GM12891 (cell line): Measurements from ENCODE around the gene RILPL2.

Source experiments
- DNase-seq: peaks from one replicate; pipeline ENCODE4 v3.0.0; 2011; ENCODE audit warnings: low spot score; ENCODE audit not compliant: insufficient read length
- FAIRE-seq: peaks from 2 replicates; lab custom pipeline; 2011; peaks lifted over from hg19 to GRCh38; lab: Jason Lieb, UNC
- PAX5 ChIP-seq: IDR thresholded peaks from 2 replicates; pipeline ENCODE4 v1.6.1; 2011; ENCODE audit warnings: low read length, moderate library complexity, mild to moderate bottlenecking; ENCODE audit not compliant: insufficient read depth, severe bottlenecking
- POLR2A ChIP-seq: IDR thresholded peaks from 2 replicates; pipeline ENCODE4 v1.6.1; 2011; ENCODE audit warnings: low read depth, low read length, control low read depth
- POLR2AphosphoS5 ChIP-seq: IDR thresholded peaks from 2 replicates; pipeline ENCODE4 v1.6.1; 2011; ENCODE audit warnings: low read depth, low read length, control low read depth
- POU2F2 ChIP-seq: IDR thresholded peaks from 2 replicates; pipeline ENCODE4 v1.6.1; 2011; ENCODE audit warnings: low read depth, mild to moderate bottlenecking, control low read depth, low read length, moderate library complexity
- SPI1 ChIP-seq: IDR thresholded peaks from 2 replicates; pipeline ENCODE4 v1.6.1; 2011; ENCODE audit warnings: low read depth, low read length, control low read depth
- TAF1 ChIP-seq: IDR thresholded peaks from 2 replicates; pipeline ENCODE4 v1.6.1; 2011; ENCODE audit warnings: low read depth, low read length, control low read depth

The RILPL2 gene

DNA sequence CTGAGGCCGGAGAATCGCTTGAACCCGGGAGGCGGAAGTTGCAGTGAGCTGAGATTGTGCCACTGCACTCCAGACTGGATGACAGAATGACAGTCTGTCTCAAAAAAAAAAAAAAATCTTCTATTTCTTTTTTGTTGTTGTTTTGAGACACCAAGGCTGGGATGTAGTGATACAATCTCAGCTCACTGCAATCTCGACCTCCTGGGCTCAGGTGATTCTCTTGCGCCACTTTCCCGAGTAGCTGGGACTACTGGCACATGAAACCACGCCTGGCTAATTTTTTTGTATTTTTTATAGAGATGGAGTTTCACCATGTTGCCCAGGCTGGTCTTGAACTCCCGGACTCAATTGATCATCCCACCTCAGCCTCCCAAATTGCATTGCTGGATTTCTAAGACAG lies 14.2 kb upstream of the RILPL2 start:
- FAIRE-seq (no peak), DNase-seq (no peak)
- TF ChIP-seq SPI1 (no peak), TAF1 (no peak), POU2F2 (no peak), POLR2AphosphoS5 (no peak), PAX5 (no peak), POLR2A (no peak)

GRCh38 chr12:123449856-123450255 lies 13.4 kb upstream of the RILPL2 start:
- FAIRE-seq: no peak
- DNase-seq: no peak
- TF ChIP-seq PAX5: no peak
- TF ChIP-seq SPI1: no peak
- no peak for TF ChIP-seq POLR2A
- TF ChIP-seq POLR2AphosphoS5: no peak
- TF ChIP-seq POU2F2: no peak
- no peak for TF ChIP-seq TAF1

DNA sequence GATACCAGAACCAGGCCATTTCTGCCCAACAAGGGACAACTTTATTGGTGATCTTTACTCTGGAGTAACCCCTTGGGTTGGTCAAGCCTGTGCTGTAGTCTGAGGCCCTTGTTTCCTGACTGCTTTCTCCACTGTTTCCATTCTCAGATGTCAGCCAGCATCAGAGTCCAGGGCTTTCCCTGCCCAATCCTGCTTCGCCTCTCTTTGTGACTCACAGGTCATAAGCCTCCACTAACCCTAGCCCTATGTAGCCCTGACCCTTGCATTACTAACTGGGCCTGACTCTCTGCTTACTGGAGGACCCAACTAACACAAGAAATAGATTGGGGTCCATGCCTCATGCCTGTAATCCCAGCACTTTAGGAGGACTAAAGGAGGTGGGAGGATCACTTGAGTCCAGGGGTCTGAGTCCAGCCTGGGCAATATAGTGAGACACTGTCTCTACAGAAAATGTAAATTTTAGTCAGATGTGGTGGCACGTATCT lies 12.8 kb upstream of the RILPL2 start:
- no peak for TF ChIP-seq SPI1
- TF ChIP-seq POLR2A: no peak
- no peak for TF ChIP-seq POU2F2
- TF ChIP-seq TAF1: no peak
- no peak for TF ChIP-seq POLR2AphosphoS5
- DNase-seq: no peak

DNA sequence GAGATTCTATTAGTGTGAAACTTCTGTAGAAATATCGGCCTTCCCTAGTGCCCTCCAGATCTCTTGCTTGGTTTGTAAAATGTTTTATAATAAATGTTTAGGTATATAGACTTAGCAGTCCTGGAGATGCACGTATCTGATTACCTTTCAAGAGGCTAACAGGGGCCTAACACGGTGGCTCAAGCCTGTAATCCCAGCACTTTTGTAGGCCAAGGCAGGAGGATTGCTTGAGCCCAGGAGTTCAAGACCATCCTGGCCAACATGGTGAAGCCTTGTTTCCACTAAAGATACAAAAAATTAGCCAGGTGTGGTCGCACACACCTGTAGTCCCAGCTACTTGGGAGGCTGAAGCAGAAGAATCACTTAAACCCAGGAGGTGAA lies 9.8 kb upstream of the RILPL2 start:
- no peak for TF ChIP-seq SPI1
- FAIRE-seq: no peak
- DNase-seq: no peak

More for the DNA sequence above, 12.8 kb upstream of the RILPL2 start:
- no peak for FAIRE-seq

DNA sequence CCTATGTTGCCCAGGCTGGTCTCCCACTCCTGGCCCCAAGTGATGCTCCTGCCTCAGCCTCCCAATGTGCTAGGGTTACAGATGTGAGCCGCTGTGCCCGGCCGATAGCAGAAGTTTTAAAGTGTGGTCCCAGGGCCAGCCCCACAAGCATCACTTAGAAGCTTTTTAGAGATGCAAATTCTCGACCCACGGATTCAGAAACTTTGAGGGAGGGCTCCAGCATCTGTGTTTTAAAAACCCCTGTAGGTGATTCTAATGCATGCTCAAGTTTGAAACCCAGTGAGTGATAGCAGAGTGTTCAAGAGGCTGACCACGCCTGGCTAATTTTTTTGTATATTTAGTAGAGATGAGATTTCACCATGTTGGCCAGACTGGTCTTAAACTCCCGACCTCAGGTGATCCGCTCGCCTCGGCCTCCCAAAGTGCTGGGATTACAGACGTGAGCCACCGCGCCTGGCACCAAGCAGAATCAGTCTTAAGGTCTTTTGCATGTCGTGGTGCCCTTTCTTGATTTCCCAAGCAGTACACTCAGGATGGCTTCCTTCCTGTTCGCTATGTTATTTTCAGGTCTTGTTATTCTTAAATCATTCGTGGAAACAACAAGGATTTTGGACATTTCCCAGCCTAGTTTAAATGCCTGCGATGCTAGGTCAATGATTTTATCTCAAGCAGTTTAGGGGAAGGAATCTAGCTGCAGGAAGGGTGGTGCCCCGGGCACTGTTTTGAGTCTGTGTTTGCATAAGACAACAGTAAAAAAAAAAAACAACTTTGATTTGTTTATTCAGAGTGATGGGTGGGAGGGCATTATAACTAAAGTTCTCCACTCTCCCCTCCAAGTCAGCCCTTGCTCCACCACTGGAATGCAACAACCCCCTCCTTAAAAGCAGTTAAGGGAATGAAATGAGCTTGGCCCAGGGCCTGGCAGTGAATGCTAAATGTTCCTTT lies 9.2 kb upstream of the RILPL2 start:
- TF ChIP-seq POLR2A (no peak), POLR2AphosphoS5 (no peak), POU2F2 (peak; percentile 86; the same call in 1 of the 2 replicates), PAX5 (no peak), TAF1 (no peak)
- FAIRE-seq: no peak
- DNase-seq: no peak

DNA sequence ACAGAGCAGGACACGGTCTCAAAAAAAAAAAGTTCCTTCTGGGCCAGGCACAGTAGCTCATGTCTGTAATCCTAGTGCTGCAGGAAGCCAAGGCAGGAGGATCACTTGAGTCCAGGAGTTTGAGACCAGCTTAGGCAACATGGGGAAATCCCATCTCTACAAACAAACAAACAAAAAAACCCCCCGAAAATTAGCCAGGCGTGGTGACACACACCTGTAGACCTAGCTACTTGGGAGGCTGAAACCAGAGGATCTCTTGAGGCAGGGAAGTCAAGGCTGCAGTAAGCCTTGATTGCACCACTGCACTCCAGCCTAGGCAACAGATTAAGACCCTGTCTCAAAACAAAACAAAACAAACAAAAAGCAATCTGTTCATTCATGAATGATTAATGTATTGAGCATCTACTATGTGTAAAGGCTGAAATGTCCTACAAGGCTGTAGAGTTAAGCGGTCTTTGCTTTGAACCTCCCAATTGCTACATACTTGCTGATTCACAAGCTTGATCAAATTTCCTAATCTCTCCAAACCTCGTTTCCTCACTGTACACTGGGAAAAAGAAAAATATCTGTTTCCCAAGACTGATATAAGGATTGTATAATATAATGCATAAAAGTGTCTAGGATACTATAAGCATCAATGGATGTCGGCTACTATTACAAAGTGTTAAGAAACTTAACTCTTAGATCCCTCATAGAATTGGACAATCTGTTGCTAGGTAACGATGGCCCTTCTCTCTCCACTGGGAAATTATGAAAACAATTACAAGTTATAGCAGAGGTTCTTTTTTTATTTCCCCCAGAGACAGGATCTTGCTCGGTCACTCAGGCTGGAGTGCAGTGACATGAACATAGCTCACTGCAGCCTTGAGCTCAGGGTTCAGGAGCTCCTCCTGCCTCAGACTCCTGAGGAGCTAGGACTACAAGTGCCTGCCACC lies 7.9 kb upstream of the RILPL2 start:
- DNase-seq (no peak), FAIRE-seq (no peak)
- TF ChIP-seq POU2F2: no peak
- no peak for TF ChIP-seq PAX5
- TF ChIP-seq TAF1: no peak
- no peak for TF ChIP-seq POLR2AphosphoS5
- no peak for TF ChIP-seq POLR2A
- no peak for TF ChIP-seq SPI1

DNA sequence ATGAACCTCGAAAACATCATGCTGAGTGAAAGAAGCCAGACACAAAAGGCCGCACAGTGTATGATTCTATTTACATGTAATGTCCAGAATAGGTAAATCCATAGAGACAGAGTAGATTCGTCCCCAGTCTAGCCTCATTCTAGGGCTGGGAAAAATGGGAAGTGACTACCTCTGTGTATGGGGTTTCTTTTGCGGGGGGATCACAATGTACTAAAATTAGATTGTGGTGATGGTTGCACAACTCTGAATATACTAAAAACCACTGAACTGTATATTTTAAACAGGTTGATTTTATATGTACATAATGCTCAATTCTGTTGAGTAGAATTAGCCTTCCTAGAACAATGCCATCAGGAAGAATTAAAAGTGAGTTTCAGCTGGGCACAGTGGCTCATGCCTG lies 6.3 kb upstream of the RILPL2 start:
- peak; percentile 20 for FAIRE-seq
- DNase-seq: no peak

GRCh38 chr12:123441523-123442164 lies 5.2 kb upstream of the RILPL2 start:
- DNase-seq (no peak), FAIRE-seq (peak; percentile 85)
- TF ChIP-seq PAX5: no peak
- TF ChIP-seq POU2F2: no peak
- TF ChIP-seq POLR2AphosphoS5: no peak
- TF ChIP-seq TAF1: no peak
- no peak for TF ChIP-seq SPI1
- TF ChIP-seq POLR2A: no peak

More for the DNA sequence above, 6.3 kb upstream of the RILPL2 start:
- TF ChIP-seq SPI1: peak; percentile 85
- no peak for TF ChIP-seq POU2F2

- TF ChIP-seq TAF1: no peak
- no peak for TF ChIP-seq PAX5
- TF ChIP-seq POLR2AphosphoS5: no peak
- DNase-seq: no peak
- FAIRE-seq: no peak
These were observed 858 bp downstream of the RILPL2 start for GRCh38 chr12:123435636-123436016.
